Measurements from ENCODE around the gene KCNMB1.

KCNMB1 gene

GRCh38 chr5:170426149-170426767 lies 37.1 kb upstream of the KCNMB1 start:
- TF ChIP-seq CTCF (IDR thresholded peaks at IDR 0.05; ENCODE audit: low read depth, low read length, missing control alignments): no peak
- H3K4me3 ChIP-seq (ENCODE audit: low read depth, low read length): no peak overlapping the region
- no peak for DNase-seq (ENCODE audit: low read depth)
- in situ Hi-C loops (cut with HindIII; ENCODE audit: low sequenced_read_pairs): no loop called here

DNA sequence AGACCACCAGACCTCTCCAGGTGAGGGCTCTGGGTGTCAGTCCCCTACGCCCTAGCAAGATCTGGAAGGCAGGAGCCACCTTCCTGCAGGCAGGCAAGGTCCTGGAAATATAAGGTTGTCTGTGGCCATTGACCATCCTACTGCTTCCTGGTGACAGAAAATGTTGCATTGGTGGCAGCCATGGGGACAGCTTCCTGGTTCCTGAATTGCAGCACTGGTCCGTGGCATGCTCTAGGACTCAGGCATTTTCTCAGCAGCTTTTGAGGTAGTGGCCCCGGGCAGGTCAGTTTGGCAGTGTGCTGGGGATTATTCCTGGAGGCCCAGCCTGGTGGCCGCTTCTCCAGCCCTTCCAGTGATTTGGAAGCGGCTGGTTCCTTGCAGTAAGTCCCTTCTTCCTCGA lies 36.6 kb upstream of the KCNMB1 start:
- DNase-seq (ENCODE audit: low read depth): no peak
- no peak for TF ChIP-seq CTCF (IDR thresholded peaks at IDR 0.05; ENCODE audit: low read depth, low read length, missing control alignments)
- H3K4me3 ChIP-seq (ENCODE audit: low read depth, low read length): no peak overlapping the region
- in situ Hi-C loops (cut with HindIII; ENCODE audit: low sequenced_read_pairs): no loop called here

DNA sequence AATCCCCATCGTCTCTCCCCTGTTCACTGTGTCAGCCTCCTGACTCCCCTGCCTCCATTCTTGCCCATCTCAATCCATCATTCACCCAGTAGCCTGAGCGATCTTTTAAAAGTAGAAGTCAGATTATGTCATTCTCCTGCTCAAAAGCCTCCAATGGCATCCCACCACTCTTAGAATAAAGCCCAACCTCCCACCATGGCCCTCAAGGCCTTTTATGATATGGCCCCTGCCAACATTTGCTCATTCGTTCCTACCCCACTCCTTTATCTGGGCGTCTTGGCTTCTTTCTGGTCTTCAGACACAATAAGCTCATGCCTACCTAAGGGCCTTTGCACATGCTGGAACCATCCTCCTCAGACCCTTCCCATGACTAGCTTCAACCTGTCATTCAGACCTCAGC lies 35.5 kb upstream of the KCNMB1 start:
- in situ Hi-C loops (cut with HindIII; ENCODE audit: low sequenced_read_pairs): no loop called here
- TF ChIP-seq CTCF (IDR thresholded peaks at IDR 0.05; ENCODE audit: low read depth, low read length, missing control alignments): no peak
- no peak for DNase-seq (ENCODE audit: low read depth)
- H3K4me3 ChIP-seq (ENCODE audit: low read depth, low read length): no peak overlapping the region

DNA sequence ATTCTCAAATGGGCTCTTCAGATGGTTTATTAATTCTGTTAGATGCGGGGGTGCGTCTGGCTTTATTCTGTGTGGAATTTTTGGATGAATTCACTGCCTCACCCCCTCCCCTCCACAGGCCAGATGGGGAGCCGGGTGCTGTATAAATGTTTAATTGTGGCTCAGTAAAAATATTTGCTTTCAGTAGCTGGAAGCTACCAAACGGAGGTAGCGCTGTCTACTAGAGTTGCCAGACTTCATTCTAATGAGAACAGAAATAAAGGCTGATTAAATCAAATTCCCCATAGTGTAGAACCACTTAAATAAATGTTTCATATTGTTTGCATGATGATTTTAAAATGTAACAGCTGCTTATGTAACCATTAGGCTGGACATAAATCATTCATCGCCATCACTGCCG lies 34.5 kb upstream of the KCNMB1 start:
- H3K4me3 ChIP-seq (ENCODE audit: low read depth, low read length): no peak overlapping the region
- in situ Hi-C loops (cut with HindIII; ENCODE audit: low sequenced_read_pairs): no loop called here
- no peak for DNase-seq (ENCODE audit: low read depth)
- no peak for TF ChIP-seq CTCF (IDR thresholded peaks at IDR 0.05; ENCODE audit: low read depth, low read length, missing control alignments)

GRCh38 chr5:170421826-170422225 lies 32.7 kb upstream of the KCNMB1 start:
- in situ Hi-C loops (cut with HindIII; ENCODE audit: low sequenced_read_pairs): no loop called here
- TF ChIP-seq CTCF (IDR thresholded peaks at IDR 0.05; ENCODE audit: low read depth, low read length, missing control alignments): no peak
- no peak for DNase-seq (ENCODE audit: low read depth)
- no peak overlapping the region for H3K4me3 ChIP-seq (ENCODE audit: low read depth, low read length)

GRCh38 chr5:170420806-170421412 lies 31.7 kb upstream of the KCNMB1 start:
- peak; percentile 54 for DNase-seq (ENCODE audit: low read depth)
- no peak overlapping the region for H3K4me3 ChIP-seq (ENCODE audit: low read depth, low read length)
- in situ Hi-C loops (cut with HindIII; ENCODE audit: low sequenced_read_pairs): no loop called here
- TF ChIP-seq CTCF (IDR thresholded peaks at IDR 0.05; ENCODE audit: low read depth, low read length, missing control alignments): peak; percentile 80

All from astrocyte of the cerebellum (primary cell).